Endothelial cell of umbilical vein (primary cell): ENCODE results near the gene CPB1.

Source experiments
- CTCF ChIP-seq, 2 donors: IDR thresholded peaks; 1 replicate in 1 of 2; 2 replicates in 1 of 2; pipeline ENCODE4 v1.5.1; 2011; ENCODE audit warnings: low read length in 2 of 2, mild to moderate bottlenecking in 2 of 2, moderate library complexity in 2 of 2, control low read depth in 1 of 2, inconsistent platforms in 1 of 2, low read depth in 1 of 2; ENCODE audit not compliant: insufficient read depth in 1 of 2; ENCODE audit errors: extremely low read depth in 1 of 2
- FOS ChIP-seq: IDR thresholded peaks from 2 replicates; pipeline ENCODE4 v1.6.1; 2011; ENCODE audit warnings: mild to moderate bottlenecking, low read length, moderate library complexity, borderline replicate concordance; ENCODE audit not compliant: insufficient read depth
- MAX ChIP-seq: IDR thresholded peaks from 2 replicates; pipeline ENCODE4 v1.6.1; 2011; ENCODE audit not compliant: insufficient read depth, insufficient read length
- MYC ChIP-seq: IDR thresholded peaks from one replicate; pipeline ENCODE4 v1.6.1; 2011; ENCODE audit warnings: mild to moderate bottlenecking, low read depth, low read length
- POLR2AphosphoS5 ChIP-seq: IDR thresholded peaks from 2 replicates; pipeline ENCODE4 v1.6.1; 2012; ENCODE audit warnings: low read depth, mild to moderate bottlenecking, control low read depth, low read length, moderate library complexity; ENCODE audit not compliant: insufficient read depth

GRCh38 chr3:148792516-148792915, 35.1 kb upstream of the CPB1 start:
- no peak for TF ChIP-seq POLR2AphosphoS5
- no peak for TF ChIP-seq CTCF (IDR thresholded peaks at IDR 0.05; ENCODE audit: extremely low read depth in 1 of 2, insufficient read depth in 1 of 2, low read depth in 1 of 2, low read length in 2 of 2)
- TF ChIP-seq FOS: no peak
- no peak for TF ChIP-seq MYC
- no peak for TF ChIP-seq MAX
